Neutrophil (primary cell): ENCODE results near the gene LTBP4.

ENCODE experiments used
- H3K27ac ChIP-seq: fragments of 200-600 bp; sonication (generic); 2 replicates; pipeline ENCODE4 v1.5.1; 2016; ENCODE audit warnings: mild to moderate bottlenecking, moderate library complexity
- H3K27me3 ChIP-seq: fragments of 200-600 bp; sonication (generic); 2 replicates; pipeline ENCODE4 v1.6.0; 2016; ENCODE audit warnings: mild to moderate bottlenecking
- H3K36me3 ChIP-seq: fragments of 200-600 bp; sonication (generic); 2 replicates; pipeline ENCODE4 v1.5.1; 2017
- H3K4me1 ChIP-seq, 2 experiments: fragments of 200-600 bp in 1 of 2; sonication (generic) in 1 of 2; 1 replicate in 1 of 2; 2 replicates in 1 of 2; pipeline versions ENCODE4 v1.5.1 to v1.6.1; 2013 to 2016; ENCODE audit warnings: low read depth in 1 of 2, low read length in 1 of 2, mild to moderate bottlenecking in 1 of 2, moderate library complexity in 1 of 2; ENCODE audit not compliant: control insufficient read depth in 1 of 2, insufficient read depth in 1 of 2
- H3K4me3 ChIP-seq, 2 experiments: fragments of 200-600 bp in 1 of 2; sonication (generic) in 1 of 2; 1 replicate in 1 of 2; 2 replicates in 1 of 2; pipeline ENCODE4 v1.5.1; 2013 to 2016; ENCODE audit warnings: low read depth in 1 of 2, low read length in 1 of 2, mild to moderate bottlenecking in 1 of 2, moderate library complexity in 1 of 2
- H3K9me3 ChIP-seq: fragments of 200-600 bp; sonication (generic); 2 replicates; pipeline ENCODE4 v1.5.1; 2016
- CTCF ChIP-seq: fragments of 200-600 bp; sonication (generic); IDR thresholded peaks from 2 replicates; pipeline ENCODE4 v1.5.1; 2016; ENCODE audit warnings: antibody characterized with exemption

Gene LTBP4

GRCh38 chr19:40613690-40614621 is 12.8 kb downstream of the LTBP4 start:
- Histone ChIP-seq H3K4me3 (peak overlapping the region; percentile 51 to 60), H3K36me3 (no peaks in the 10 kb centered on the region), H3K27ac (no peak overlapping the region), H3K27me3 (peaks cover 83% of the 10 kb centered on the region), H3K4me1 (peaks cover 26 to 29% of the 10 kb centered on the region in 2 experiments), H3K9me3 (no peaks in the 10 kb centered on the region)
- TF ChIP-seq CTCF = no peak

GRCh38 chr19:40614622-40615411 is 13.6 kb downstream of the LTBP4 start:
- H3K4me3 ChIP-seq = peak overlapping the region in 1 of 2 experiments; percentile 60
- no peaks in the 10 kb centered on the region for H3K9me3 ChIP-seq
- peaks cover 74% of the 10 kb centered on the region for H3K27me3 ChIP-seq
- TF ChIP-seq CTCF = no peak
- no peak overlapping the region for H3K27ac ChIP-seq
- peaks cover 21 to 24% of the 10 kb centered on the region in 2 experiments for H3K4me1 ChIP-seq
- H3K36me3 ChIP-seq = no peaks in the 10 kb centered on the region

GRCh38 chr19:40616178-40616577 is 15.0 kb downstream of the LTBP4 start:
- peaks cover 60% of the 10 kb centered on the region for H3K27me3 ChIP-seq
- TF ChIP-seq CTCF = no peak
- no peak overlapping the region for H3K4me3 ChIP-seq
- no peaks in the 10 kb centered on the region for H3K36me3 ChIP-seq
- peaks cover 18 to 19% of the 10 kb centered on the region in 2 experiments for H3K4me1 ChIP-seq
- no peak overlapping the region for H3K27ac ChIP-seq
- H3K9me3 ChIP-seq = no peaks in the 10 kb centered on the region

GRCh38 chr19:40616941-40617340 is 15.8 kb downstream of the LTBP4 start:
- Histone ChIP-seq H3K27ac (no peak overlapping the region), H3K27me3 (peaks cover 53% of the 10 kb centered on the region), H3K9me3 (no peaks in the 10 kb centered on the region), H3K4me3 (no peak overlapping the region), H3K4me1 (peaks cover 18 to 19% of the 10 kb centered on the region in 2 experiments), H3K36me3 (no peaks in the 10 kb centered on the region)
- no peak for TF ChIP-seq CTCF

- H3K36me3 ChIP-seq = no peaks in the 10 kb centered on the region
- no peak for TF ChIP-seq CTCF
- no peak overlapping the region for H3K4me3 ChIP-seq
- no peak overlapping the region for H3K27ac ChIP-seq
- H3K9me3 ChIP-seq = no peaks in the 10 kb centered on the region
- H3K27me3 ChIP-seq = peaks cover 43% of the 10 kb centered on the region
- peaks cover 18 to 19% of the 10 kb centered on the region in 2 experiments for H3K4me1 ChIP-seq
These were observed 16.8 kb downstream of the LTBP4 start for GRCh38 chr19:40617961-40618360.
